Right lobe of liver (tissue), 6 donors: Measurements from ENCODE around the gene GPR25. TPM values are rescaled to one million over a fixed set of nuclear protein-coding genes. Genes with fewer than 3 reads are reported as not detected.
A peak's percentile ranks its signal among the peaks of the same experiment; 100 is the strongest.

Experiments used
- ATAC-seq, 4 donors: fragments of 200-7000 bp; cut with Tn5 transposase; one replicate each; pipeline ENCODE4 v1.9.1; 2020; ENCODE audit warnings: mild to moderate bottlenecking in 4 of 4, moderate library complexity in 4 of 4
- DNase-seq, 3 donors: peaks; one replicate each; pipeline ENCODE4 v3.0.0-alpha.2; 2020
- H3K27ac ChIP-seq, 3 donors: fragments of 200-600 bp; one replicate each; pipeline ENCODE4 v1.8.0; 2022
- H3K27me3 ChIP-seq, 2 donors: fragments of 200-600 bp; one replicate each; pipeline ENCODE4 v1.8.0; 2022
- H3K36me3 ChIP-seq, 4 donors: fragments of 200-600 bp; sonication (generic) in 1 of 4; one replicate each; pipeline versions ENCODE4 v1.5.1 to v1.8.0; 2017 to 2022; ENCODE audit warnings: control low read depth in 1 of 4
- H3K4me1 ChIP-seq, 4 donors: fragments of 200-600 bp; sonication (generic) in 1 of 4; one replicate each; pipeline versions ENCODE4 v1.5.1 to v1.8.0; 2017 to 2022; ENCODE audit warnings: control low read depth in 1 of 4
- H3K4me3 ChIP-seq, 3 donors: fragments of 200-600 bp; one replicate each; pipeline ENCODE4 v1.8.0; 2022
- H3K9me3 ChIP-seq, 4 donors: fragments of 200-600 bp; sonication (generic) in 1 of 4; one replicate each; pipeline versions ENCODE4 v1.5.1 to v1.8.0; 2017 to 2022; ENCODE audit warnings: control low read depth in 1 of 4
- POLR2A ChIP-seq: fragments of 450-650 bp; IDR thresholded peaks from one replicate; pipeline ENCODE4 v1.6.1; 2017; ENCODE audit warnings: antibody characterized with exemption, mild to moderate bottlenecking
- WGBS: methylation state at CpG from one replicate; pipeline ENCODE4 v1.1.6; 2018; ENCODE audit warnings: low coverage, low lambda C conversion rate; ENCODE audit not compliant: insufficient coverage; ENCODE audit errors: missing lambda C conversion rate; 5-methylcytosine and 5-hydroxymethylcytosine counted together
- intact Hi-C, 2 donors: fragments of 100-400 bp; cut with DNase I; formaldehyde crosslinking; loops; one replicate each; pipeline versions ENCODE4 v1.11.2 to v1.14.1; 2022
- total RNA-seq, 6 experiments: library from RNA; depleted of rRNA in 2 of 6; stranded (reverse); fragments of >200 nt in 2 of 6; fragmentation: NEBNext Ultra II Directional in 3 of 6; extraction: Animal tissue kit (Norgen Biotek cat#: 25700) in 3 of 6; gene quantifications; one replicate each; pipeline versions ENCODE4 v1.1.0 to v1.2.4, GENCODE V29; 2016 to 2023
- TF ChIP-seq, protein P1 (sequence below), 4 donors: fragments of 200-600 bp in 3 of 4; fragments of 450-650 bp in 1 of 4; IDR thresholded peaks; one replicate each; pipeline versions ENCODE4 v1.5.1 to v1.8.0; 2016 to 2022; ENCODE audit warnings: antibody characterized with exemption in 4 of 4, mild to moderate bottlenecking in 2 of 4
- donor health status: DM: no; HTN: yes; CAD: no.
- donor health status: DM: no; HTN: no; CAD: no.
- donor health status: DM: no; HTN: no; CAD: no.
- donor health status: DM: no; HTN: yes; CAD: no.
- donor health status: DM: no; HTN: yes; CAD: no.

The GPR25 gene
- total RNA-seq, 6 experiments from 2014 or later = not detected

DNA sequence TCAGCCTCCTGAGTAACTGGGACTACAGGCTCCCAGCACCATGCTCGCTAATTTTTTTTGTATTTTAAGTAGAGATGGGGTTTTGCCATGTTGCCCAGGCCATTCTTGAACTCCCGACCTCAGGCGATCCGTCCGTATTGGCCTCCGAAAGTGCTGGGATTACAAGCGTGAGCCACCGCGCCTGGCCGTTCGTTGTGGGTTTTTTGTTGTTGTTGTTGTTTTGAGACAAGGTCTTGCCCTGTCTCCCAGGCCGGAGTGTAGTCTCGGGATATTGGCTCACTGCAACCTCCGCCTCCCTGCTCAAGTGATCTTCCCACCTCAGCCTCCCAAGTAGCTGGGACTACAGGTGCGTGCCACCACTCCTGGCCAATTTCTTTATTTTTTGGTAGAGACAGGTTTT, 17.2 kb downstream of the GPR25 start:
- no peaks in the 10 kb centered on the region for H3K27me3 ChIP-seq
- H3K36me3 ChIP-seq = no peaks in the 10 kb centered on the region
- intact Hi-C loops = no loop called here
- H3K4me3 ChIP-seq = no peak overlapping the region
- H3K27ac ChIP-seq = no peak overlapping the region
- H3K9me3 ChIP-seq = no peaks in the 10 kb centered on the region
- ATAC-seq (no peak), DNase-seq (no peak)
- 93% methylated on average over 4 of the region's 15 CpGs for WGBS
- peaks cover 0 to 18% (median 4%) of the 10 kb centered on the region in 4 donors for H3K4me1 ChIP-seq
- TF ChIP-seq POLR2A = no peak
- TF ChIP-seq, protein P1, sequence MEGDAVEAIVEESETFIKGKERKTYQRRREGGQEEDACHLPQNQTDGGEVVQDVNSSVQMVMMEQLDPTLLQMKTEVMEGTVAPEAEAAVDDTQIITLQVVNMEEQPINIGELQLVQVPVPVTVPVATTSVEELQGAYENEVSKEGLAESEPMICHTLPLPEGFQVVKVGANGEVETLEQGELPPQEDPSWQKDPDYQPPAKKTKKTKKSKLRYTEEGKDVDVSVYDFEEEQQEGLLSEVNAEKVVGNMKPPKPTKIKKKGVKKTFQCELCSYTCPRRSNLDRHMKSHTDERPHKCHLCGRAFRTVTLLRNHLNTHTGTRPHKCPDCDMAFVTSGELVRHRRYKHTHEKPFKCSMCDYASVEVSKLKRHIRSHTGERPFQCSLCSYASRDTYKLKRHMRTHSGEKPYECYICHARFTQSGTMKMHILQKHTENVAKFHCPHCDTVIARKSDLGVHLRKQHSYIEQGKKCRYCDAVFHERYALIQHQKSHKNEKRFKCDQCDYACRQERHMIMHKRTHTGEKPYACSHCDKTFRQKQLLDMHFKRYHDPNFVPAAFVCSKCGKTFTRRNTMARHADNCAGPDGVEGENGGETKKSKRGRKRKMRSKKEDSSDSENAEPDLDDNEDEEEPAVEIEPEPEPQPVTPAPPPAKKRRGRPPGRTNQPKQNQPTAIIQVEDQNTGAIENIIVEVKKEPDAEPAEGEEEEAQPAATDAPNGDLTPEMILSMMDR (IDR thresholded peaks at IDR 0.05) = no peak

DNA sequence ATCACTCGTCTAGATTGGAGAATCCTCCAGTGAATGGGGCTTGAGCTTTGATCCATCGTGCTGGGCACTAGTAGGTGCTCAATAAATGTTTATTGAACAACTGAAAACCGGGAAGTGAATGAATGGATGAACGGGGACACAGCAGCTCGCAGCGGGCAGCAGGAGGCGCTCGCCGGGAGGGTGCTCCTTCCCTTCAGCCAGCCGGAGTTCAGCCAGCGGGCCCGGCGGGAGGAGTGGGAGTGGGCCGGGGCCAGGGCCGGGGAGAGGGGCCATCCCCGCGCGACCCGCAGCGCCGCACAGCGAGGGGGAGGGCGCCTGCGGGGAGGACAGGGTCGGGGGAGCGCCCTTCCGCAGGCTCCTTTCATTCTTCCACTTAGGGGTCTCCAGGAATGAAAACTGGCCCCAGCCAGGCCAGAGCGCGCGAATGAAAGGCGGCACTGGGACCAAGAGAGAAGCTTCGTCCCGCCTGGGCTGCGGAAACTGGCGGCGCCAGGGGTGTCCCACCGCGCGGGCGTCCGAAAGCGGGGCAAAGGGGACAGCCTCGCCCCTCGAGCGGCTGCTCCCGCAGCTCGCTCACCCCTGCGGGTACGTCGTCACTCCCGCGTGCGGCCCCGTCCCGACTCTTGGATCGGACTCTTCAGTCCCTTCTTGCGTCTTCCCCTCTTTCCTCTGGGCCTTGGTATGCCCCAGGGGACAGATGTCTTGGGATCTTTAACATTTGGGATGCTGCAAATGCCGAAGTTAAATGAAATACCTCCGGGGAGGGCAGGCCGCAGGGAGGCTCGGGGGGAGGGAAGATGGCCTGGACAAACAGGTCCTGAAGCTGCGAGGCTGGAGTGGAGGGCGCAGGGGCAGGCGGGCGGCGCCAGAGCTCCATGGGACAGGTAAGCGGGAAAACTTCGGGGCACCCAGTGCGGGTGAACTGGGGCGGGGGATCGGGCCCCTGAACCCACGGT, 18.3 kb downstream of the GPR25 start:
- H3K27ac ChIP-seq = no peak overlapping the region
- 9% methylated on average over 22 of the region's 72 CpGs for WGBS
- intact Hi-C loops = no loop called here
- no peaks in the 10 kb centered on the region for H3K27me3 ChIP-seq
- H3K4me3 ChIP-seq = peak overlapping the region; percentile 35 to 50 (median 40)
- no peaks in the 10 kb centered on the region for H3K36me3 ChIP-seq
- TF ChIP-seq, protein P1 (IDR thresholded peaks at IDR 0.05) = peak; percentile 4 to 26 (median 12)
- no peak for TF ChIP-seq POLR2A
- peak in 1 of 3 donors; percentile 43 for DNase-seq
- H3K4me1 ChIP-seq = peaks cover 0 to 20% (median 4%) of the 10 kb centered on the region in 4 donors
- no peaks in the 10 kb centered on the region for H3K9me3 ChIP-seq
- peak; percentile 55 to 65 (median 58) for ATAC-seq

DNA sequence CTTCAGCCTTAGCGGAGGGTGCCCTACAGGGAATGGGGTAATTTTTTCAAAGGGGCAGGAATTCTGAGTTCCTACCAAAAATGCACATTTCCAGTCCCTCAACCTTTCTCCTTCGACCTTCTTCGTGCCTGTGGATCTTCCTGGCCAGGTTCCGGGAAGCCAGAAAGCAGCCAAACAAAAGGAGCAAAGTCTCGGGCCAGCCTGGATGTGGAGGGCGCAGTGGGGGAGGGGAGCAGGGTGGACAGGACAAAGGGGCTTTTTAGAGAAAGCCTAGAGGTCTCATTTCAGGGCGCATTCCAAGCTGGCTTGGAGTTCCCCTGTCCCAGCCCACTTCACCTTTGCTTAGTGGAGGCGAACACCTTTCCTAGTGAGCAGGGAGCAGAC, 19.0 kb downstream of the GPR25 start:
- TF ChIP-seq, protein P1 (IDR thresholded peaks at IDR 0.05) = no peak
- TF ChIP-seq POLR2A = no peak
- no peaks in the 10 kb centered on the region for H3K27me3 ChIP-seq
- DNase-seq = no peak
- no peaks in the 10 kb centered on the region for H3K36me3 ChIP-seq
- H3K4me1 ChIP-seq = peaks cover 0 to 27% (median 4%) of the 10 kb centered on the region in 4 donors
- H3K9me3 ChIP-seq = no peaks in the 10 kb centered on the region
- no peak for ATAC-seq
- H3K4me3 ChIP-seq = peak overlapping the region; percentile 35 to 50 (median 40)
- no peak overlapping the region for H3K27ac ChIP-seq
- intact Hi-C loops = no loop called here
- WGBS = 17% methylated on average over 8 of the region's 8 CpGs

DNA sequence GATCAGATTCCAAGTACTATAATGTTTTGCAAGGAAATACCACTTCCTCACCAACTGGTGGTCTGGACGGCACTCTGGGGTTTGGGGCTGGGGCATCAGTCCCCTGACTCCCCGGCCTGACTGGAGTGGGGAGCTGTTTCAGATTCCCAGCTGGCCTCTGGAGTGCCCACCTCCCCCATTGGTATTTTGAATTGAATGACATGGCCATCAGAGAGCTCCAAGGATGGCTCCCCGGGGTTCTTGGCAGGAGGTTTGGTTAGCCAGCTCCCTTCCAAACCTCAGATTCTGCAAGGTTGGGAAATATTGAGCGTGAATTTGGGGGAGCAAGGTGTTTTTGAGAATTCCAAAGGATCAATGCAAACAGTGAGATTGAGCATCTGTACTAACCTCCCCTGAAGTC, 19.8 kb downstream of the GPR25 start:
- no peak for DNase-seq
- 45% methylated on average over 3 of the region's 4 CpGs for WGBS
- Histone ChIP-seq H3K9me3 (no peaks in the 10 kb centered on the region), H3K4me3 (no peak overlapping the region), H3K4me1 (peaks cover 0 to 33% (median 4%) of the 10 kb centered on the region in 4 donors), H3K27ac (no peak overlapping the region), H3K36me3 (no peaks in the 10 kb centered on the region), H3K27me3 (no peaks in the 10 kb centered on the region)
- no peak for ATAC-seq
- intact Hi-C loops = no loop called here
- TF ChIP-seq, protein P1 (IDR thresholded peaks at IDR 0.05) = no peak
- TF ChIP-seq POLR2A = no peak
